GM10266 (cell line): ENCODE measurements around the gene TCFL5.

Source experiments
- DNase-seq: peaks from one replicate; pipeline ENCODE4 v3.0.0; 2012; ENCODE audit errors: extremely low spot score
- TF ChIP-seq, protein P1 (sequence below): IDR thresholded peaks from 2 replicates; pipeline ENCODE4 v1.5.1; 2012; ENCODE audit warnings: mild to moderate bottlenecking, low read depth; ENCODE audit not compliant: control insufficient read depth, insufficient read depth; ENCODE audit errors: missing control alignments

The TCFL5 gene

DNA sequence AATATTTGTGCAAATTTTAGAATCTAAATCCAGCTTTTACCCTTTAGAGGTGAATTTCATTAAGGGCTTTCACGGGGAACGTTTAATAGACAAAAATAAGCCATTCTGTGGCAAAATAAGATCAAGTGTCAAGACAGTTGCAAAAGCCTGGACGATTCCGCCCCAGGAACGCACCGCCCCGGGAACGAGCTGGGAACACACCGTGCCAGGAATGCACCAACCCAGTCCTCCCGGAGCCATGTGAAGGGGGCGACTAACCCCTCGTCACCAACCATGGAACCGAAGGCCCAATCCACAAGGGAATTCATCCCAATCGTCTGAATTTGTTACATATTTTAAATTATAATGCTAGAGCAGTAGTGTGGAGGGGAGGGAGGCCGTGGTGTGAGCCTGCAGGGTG is 20.8 kb upstream of the TCFL5 start:
- DNase-seq = no peak
- TF ChIP-seq, protein P1, sequence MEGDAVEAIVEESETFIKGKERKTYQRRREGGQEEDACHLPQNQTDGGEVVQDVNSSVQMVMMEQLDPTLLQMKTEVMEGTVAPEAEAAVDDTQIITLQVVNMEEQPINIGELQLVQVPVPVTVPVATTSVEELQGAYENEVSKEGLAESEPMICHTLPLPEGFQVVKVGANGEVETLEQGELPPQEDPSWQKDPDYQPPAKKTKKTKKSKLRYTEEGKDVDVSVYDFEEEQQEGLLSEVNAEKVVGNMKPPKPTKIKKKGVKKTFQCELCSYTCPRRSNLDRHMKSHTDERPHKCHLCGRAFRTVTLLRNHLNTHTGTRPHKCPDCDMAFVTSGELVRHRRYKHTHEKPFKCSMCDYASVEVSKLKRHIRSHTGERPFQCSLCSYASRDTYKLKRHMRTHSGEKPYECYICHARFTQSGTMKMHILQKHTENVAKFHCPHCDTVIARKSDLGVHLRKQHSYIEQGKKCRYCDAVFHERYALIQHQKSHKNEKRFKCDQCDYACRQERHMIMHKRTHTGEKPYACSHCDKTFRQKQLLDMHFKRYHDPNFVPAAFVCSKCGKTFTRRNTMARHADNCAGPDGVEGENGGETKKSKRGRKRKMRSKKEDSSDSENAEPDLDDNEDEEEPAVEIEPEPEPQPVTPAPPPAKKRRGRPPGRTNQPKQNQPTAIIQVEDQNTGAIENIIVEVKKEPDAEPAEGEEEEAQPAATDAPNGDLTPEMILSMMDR = no peak

GRCh38 chr20:62881662-62882395 is 20.2 kb upstream of the TCFL5 start:
- TF ChIP-seq, protein P1 = no peak
- DNase-seq = no peak

DNA sequence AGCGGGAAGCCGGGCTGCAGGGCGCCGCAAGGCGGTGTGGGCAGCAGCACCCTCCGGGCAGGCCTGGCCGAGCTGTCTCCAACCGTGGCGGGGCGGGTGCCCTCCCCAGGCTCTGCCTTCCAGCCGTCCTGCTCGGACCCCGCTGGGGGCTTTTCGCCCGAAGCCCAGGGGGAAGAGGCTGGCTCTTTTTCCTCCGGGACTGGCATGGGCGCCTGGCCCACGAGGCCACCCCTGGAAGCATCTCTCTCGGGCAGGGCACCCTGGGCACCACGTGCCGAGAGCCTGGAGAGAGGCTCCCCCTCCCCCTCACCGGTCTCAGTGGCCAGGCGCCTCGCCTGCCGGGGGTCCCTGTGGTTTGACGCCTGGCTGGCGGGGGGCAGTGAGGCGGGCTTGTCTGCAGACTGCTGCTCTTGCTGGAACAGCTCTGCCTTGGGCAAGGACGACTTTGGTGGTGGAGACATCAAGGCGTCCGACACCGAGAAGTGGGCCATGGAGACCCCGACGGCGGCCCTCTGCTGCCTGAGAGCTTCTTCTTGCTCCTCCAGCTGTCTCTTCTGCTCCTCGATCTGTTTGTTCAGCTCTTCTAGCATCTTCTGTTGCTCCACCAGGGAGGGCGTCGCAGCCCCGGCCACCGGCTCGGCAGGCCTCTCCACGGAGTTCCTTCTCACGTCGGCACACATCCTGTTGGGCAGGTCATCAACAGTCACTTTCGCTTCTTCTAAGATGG is 19.5 kb upstream of the TCFL5 start:
- TF ChIP-seq, protein P1 = no peak
- DNase-seq = no peak

DNA sequence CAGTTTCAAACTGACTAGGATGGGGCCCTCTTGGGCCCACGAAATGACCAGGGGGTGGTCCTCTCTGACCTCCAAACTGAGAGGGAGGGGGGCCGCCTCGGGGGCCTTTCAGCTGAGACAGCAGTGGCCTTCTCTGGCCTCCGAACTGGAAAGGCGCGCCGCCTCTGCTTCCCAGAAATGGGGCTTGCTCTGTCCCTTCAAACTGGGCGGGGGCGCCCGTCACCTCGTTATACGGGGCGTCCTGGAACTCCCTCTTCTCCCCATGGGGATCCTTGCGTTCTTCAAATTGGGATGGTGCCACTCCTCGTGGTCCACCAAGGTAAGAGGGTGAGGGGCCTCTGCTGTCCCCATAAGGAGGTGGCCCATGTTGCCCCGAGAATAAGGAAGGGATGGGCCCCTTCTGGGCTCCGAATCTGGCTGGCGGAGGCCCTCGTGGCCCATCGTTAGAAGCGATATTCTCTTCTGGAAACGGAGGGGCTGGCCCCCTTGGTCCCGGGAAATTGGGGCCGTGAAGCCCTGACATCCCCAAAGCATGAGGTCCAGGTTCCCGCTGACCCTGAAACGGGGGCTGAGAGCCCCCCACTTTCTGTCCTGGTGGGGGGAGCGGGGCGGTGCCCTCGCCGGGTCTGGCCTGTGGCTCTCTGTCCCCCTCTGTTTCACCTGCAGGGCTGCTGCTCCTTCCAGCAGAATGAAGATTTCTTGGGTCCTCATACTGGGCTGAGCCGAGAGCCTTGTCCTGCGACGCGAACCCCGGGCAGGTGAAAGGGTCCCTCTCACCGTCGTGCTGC is 18.7 kb upstream of the TCFL5 start:
- no peak for DNase-seq
- TF ChIP-seq, protein P1 = no peak

- TF ChIP-seq, protein P1 = no peak
- DNase-seq = no peak
Observed at GRCh38 chr20:62879275-62880146, 17.9 kb upstream of the TCFL5 start.

- DNase-seq = no peak
- TF ChIP-seq, protein P1 = no peak
Observed at GRCh38 chr20:62878244-62879038, 16.8 kb upstream of the TCFL5 start.
